Measurements from ENCODE around the gene SEPTIN10. TPM values are rescaled to one million over a fixed set of nuclear protein-coding genes. Genes with fewer than 3 reads are reported as not detected.

SEPTIN10 gene
- total and polyA plus RNA-seq, 2 donors (not counting 1 experiment from before 2014, with no cell fraction given): 0.28 TPM; not detected in 1

DNA sequence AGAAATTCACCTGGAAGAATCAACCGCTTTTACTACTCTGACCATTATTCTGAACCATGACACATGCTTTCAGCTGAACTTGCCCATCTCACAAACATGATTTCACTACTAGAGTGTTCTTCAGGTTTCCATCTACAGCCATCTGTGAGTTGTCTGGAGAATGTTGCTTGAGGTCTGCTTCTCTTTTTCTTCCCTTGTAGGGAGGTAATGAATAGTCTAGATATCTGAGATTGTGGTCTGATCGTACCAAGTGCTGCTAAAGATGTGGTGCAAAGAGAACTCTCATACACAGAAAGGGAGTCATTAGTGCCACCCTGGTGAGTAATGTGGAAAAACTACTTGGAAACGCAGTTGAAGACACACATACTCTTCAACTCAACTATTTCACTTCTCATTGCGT, 10.6 kb upstream of the SEPTIN10 start:
- Histone ChIP-seq H3K79me2 (ENCODE audit: control insufficient read depth, insufficient read depth, low read length) (no peaks in the 10 kb centered on the region), H3K27ac (ENCODE audit: low read length in 2 of 2) (no peak overlapping the region), H2AFZ (ENCODE audit: insufficient read depth, low read depth, low read length, poor library complexity, severe bottlenecking) (no peak overlapping the region), H3K4me2 (replicated peaks; ENCODE audit: low read depth, low read length, poor library complexity, severe bottlenecking) (no peak overlapping the region), H4K20me1 (ENCODE audit: control insufficient read depth, insufficient read depth, low read length, poor library complexity, severe bottlenecking) (no peaks in the 10 kb centered on the region), H3K9ac (ENCODE audit: low read length) (no peak overlapping the region), H3K9me3 (ENCODE audit: control extremely low read depth in 1 of 3, control insufficient read depth in 2 of 3, insufficient read depth in 1 of 3, low read length in 2 of 3) (no peaks in the 10 kb centered on the region), H3K4me3 (ENCODE audit: control extremely low read depth in 1 of 5, extremely low read depth in 1 of 5, insufficient read depth in 1 of 5, low read depth in 2 of 5, low read length in 4 of 5) (no peak overlapping the region), H3K36me3 (replicated peaks in 1 of 2; ENCODE audit: control extremely low read depth in 1 of 2, control insufficient read depth in 1 of 2, extremely low read depth in 1 of 2, insufficient read depth in 2 of 2, low read length in 1 of 2) (no peaks in the 10 kb centered on the region), H3K4me1 (ENCODE audit: control insufficient read depth in 2 of 2, insufficient read depth in 2 of 2, low read length in 2 of 2) (no peaks in the 10 kb centered on the region), H3K27me3 (replicated peaks in 1 of 4; ENCODE audit: control extremely low read depth in 1 of 4, control insufficient read depth in 3 of 4, insufficient read depth in 4 of 4, low read length in 3 of 4) (peaks cover 0 to 18% (median 3%) of the 10 kb centered on the region in 4 experiments)
- POLR2A ChIA-PET: no interaction called here
- intact Hi-C loops (cut with micrococcal nuclease): no loop called here
- Mint-ChIP-seq H3K9me3 (ENCODE audit: insufficient read depth) (no peaks in the 10 kb centered on the region), H3K27me3 (peaks cover 35% of the 10 kb centered on the region), H3K27ac (no peak overlapping the region), H3K4me1 (no peaks in the 10 kb centered on the region), H3K4me3 (no peak overlapping the region)
- WGBS (ENCODE audit: insufficient coverage): 89% methylated on average over 2 of the region's 4 CpGs
- TF ChIP-seq, protein P1, sequence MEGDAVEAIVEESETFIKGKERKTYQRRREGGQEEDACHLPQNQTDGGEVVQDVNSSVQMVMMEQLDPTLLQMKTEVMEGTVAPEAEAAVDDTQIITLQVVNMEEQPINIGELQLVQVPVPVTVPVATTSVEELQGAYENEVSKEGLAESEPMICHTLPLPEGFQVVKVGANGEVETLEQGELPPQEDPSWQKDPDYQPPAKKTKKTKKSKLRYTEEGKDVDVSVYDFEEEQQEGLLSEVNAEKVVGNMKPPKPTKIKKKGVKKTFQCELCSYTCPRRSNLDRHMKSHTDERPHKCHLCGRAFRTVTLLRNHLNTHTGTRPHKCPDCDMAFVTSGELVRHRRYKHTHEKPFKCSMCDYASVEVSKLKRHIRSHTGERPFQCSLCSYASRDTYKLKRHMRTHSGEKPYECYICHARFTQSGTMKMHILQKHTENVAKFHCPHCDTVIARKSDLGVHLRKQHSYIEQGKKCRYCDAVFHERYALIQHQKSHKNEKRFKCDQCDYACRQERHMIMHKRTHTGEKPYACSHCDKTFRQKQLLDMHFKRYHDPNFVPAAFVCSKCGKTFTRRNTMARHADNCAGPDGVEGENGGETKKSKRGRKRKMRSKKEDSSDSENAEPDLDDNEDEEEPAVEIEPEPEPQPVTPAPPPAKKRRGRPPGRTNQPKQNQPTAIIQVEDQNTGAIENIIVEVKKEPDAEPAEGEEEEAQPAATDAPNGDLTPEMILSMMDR (IDR thresholded peaks at IDR 0.05): no peak
- TF ChIP-seq EZH2 (IDR thresholded peaks at IDR 0.05; ENCODE audit: borderline replicate concordance, insufficient read depth, low read depth, low read length, poor library complexity, severe bottlenecking): no peak
- ATAC-seq (ENCODE audit: low read depth) (no peak), DNase-seq (no peak)
- CTCF ChIA-PET: no interaction called here

DNA sequence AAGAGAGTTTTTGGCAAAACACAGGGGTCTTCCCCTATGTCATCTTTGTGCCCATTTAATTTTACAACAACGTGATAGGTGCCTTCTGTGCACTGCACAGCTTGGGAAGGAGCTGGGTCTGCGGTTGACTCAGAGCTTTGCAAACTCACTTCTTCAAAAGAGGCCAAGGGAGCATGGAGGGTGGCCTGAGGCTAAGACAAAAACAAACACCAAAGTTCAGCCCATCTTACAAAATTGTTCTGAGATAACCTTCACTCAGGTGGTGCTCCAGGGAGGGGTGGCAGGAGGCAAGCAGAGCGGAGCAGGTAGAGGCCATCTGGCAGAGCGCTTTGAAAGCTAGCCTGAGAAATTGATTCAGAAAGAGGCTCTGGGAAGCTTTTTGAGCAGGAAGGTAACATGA, 10.2 kb upstream of the SEPTIN10 start:
- no peak for DNase-seq
- no peak for ATAC-seq (ENCODE audit: low read depth)
- ChIA-PET CTCF (no interaction called here), POLR2A (no interaction called here)
- H3K27ac ChIP-seq (ENCODE audit: low read length in 2 of 2): no peak overlapping the region
- H3K27ac Mint-ChIP-seq: no peak overlapping the region
- H3K36me3 ChIP-seq (replicated peaks in 1 of 2; ENCODE audit: control extremely low read depth in 1 of 2, control insufficient read depth in 1 of 2, extremely low read depth in 1 of 2, insufficient read depth in 2 of 2, low read length in 1 of 2): no peaks in the 10 kb centered on the region
- H3K27me3 Mint-ChIP-seq: peaks cover 37% of the 10 kb centered on the region
- no peaks in the 10 kb centered on the region for H3K4me1 Mint-ChIP-seq
- WGBS (ENCODE audit: insufficient coverage): 100% methylated on average over 3 of the region's 4 CpGs
- H4K20me1 ChIP-seq (ENCODE audit: control insufficient read depth, insufficient read depth, low read length, poor library complexity, severe bottlenecking): no peaks in the 10 kb centered on the region
- no peaks in the 10 kb centered on the region for H3K79me2 ChIP-seq (ENCODE audit: control insufficient read depth, insufficient read depth, low read length)
- intact Hi-C loops (cut with micrococcal nuclease): no loop called here
- H2AFZ ChIP-seq (ENCODE audit: insufficient read depth, low read depth, low read length, poor library complexity, severe bottlenecking): no peak overlapping the region
- H3K9me3 Mint-ChIP-seq (ENCODE audit: insufficient read depth): no peaks in the 10 kb centered on the region
- H3K27me3 ChIP-seq (replicated peaks in 1 of 4; ENCODE audit: control extremely low read depth in 1 of 4, control insufficient read depth in 3 of 4, insufficient read depth in 4 of 4, low read length in 3 of 4): peaks cover 0 to 18% (median 5%) of the 10 kb centered on the region in 4 experiments
- H3K4me3 Mint-ChIP-seq: no peak overlapping the region
- H3K9ac ChIP-seq (ENCODE audit: low read length): no peak overlapping the region
- H3K9me3 ChIP-seq (ENCODE audit: control extremely low read depth in 1 of 3, control insufficient read depth in 2 of 3, insufficient read depth in 1 of 3, low read length in 2 of 3): no peaks in the 10 kb centered on the region
- no peak overlapping the region for H3K4me2 ChIP-seq (replicated peaks; ENCODE audit: low read depth, low read length, poor library complexity, severe bottlenecking)
- no peak overlapping the region for H3K4me3 ChIP-seq (ENCODE audit: control extremely low read depth in 1 of 5, extremely low read depth in 1 of 5, insufficient read depth in 1 of 5, low read depth in 2 of 5, low read length in 4 of 5)
- H3K4me1 ChIP-seq (ENCODE audit: control insufficient read depth in 2 of 2, insufficient read depth in 2 of 2, low read length in 2 of 2): no peaks in the 10 kb centered on the region
- TF ChIP-seq, protein P1 (IDR thresholded peaks at IDR 0.05): no peak
- TF ChIP-seq EZH2 (IDR thresholded peaks at IDR 0.05; ENCODE audit: borderline replicate concordance, insufficient read depth, low read depth, low read length, poor library complexity, severe bottlenecking): no peak
